OCI-LY3 (cell line): ENCODE measurements around the gene FRMD3.

Experiments used
- H2AFZ ChIP-seq: fragments of 200-600, 300-600 bp; shearing (Covaris generic); 2 replicates; pipeline ENCODE4 v1.6.0; 2014; ENCODE audit warnings: antibody characterized with exemption, low read depth, low read length
- H3K27ac ChIP-seq: fragments of 200-600, 300-600 bp; sonication (generic); 2 replicates; pipeline ENCODE4 v1.5.1; 2014; ENCODE audit warnings: mild to moderate bottlenecking, low read length, moderate library complexity, mixed read lengths
- H3K27me3 ChIP-seq: fragments of 200-600, 300-600 bp; sonication (generic); 2 replicates; pipeline ENCODE4 v1.6.1; 2014; ENCODE audit warnings: low read depth, low read length, mixed read lengths
- H3K36me3 ChIP-seq: fragments of 200-600, 300-600 bp; sonication (generic); replicated peaks from 2 replicates; pipeline ENCODE3; 2014; ENCODE audit warnings: low read depth, low read length, mixed read lengths
- H3K4me1 ChIP-seq: fragments of 300-600, 200-600 bp; sonication (generic); 2 replicates; pipeline ENCODE4 v1.6.1; 2014; ENCODE audit warnings: low read length, mixed read lengths
- H3K4me2 ChIP-seq: fragments of 200-600, 300-600 bp; sonication (generic); 2 replicates; pipeline ENCODE4 v1.6.1; 2014; ENCODE audit warnings: low read length, mixed read lengths
- H3K4me3 ChIP-seq: fragments of 300-600, 200-600 bp; sonication (generic); 2 replicates; pipeline ENCODE4 v1.5.1; 2014; ENCODE audit warnings: antibody characterized with exemption, mild to moderate bottlenecking, low read length, moderate library complexity
- H3K79me2 ChIP-seq: fragments of 300-600, 200-600 bp; shearing (Covaris generic); 2 replicates; pipeline ENCODE4 v1.6.1; 2014; ENCODE audit warnings: mild to moderate bottlenecking, low read length, mixed read lengths
- H3K9ac ChIP-seq: fragments of 300-600, 200-600 bp; shearing (Covaris generic); 2 replicates; pipeline ENCODE4 v1.6.0; 2014; ENCODE audit warnings: mild to moderate bottlenecking, low read length, moderate library complexity
- H3K9me3 ChIP-seq: fragments of 200-600, 300-600 bp; shearing (Covaris generic); 2 replicates; pipeline ENCODE4 v1.6.1; 2014; ENCODE audit warnings: low read length, mixed read lengths; ENCODE audit not compliant: insufficient read depth
- H4K20me1 ChIP-seq: fragments of 200-600, 300-600 bp; sonication (generic); 2 replicates; pipeline ENCODE4 v1.6.1; 2016; ENCODE audit warnings: low read length, mixed read lengths; ENCODE audit not compliant: insufficient read depth
- EZH2phosphoT487 ChIP-seq: fragments of 200-600 bp; shearing (Covaris generic); IDR thresholded peaks from 2 replicates; pipeline ENCODE4 v1.6.1; 2018; ENCODE audit warnings: antibody characterized with exemption, mixed run types, low read depth
- TF ChIP-seq, protein P1 (sequence below): fragments of 200-600, 300-600 bp; sonication (generic); IDR thresholded peaks from 2 replicates; pipeline ENCODE4 v1.5.1; 2014; ENCODE audit warnings: antibody characterized with exemption, low read length, low read depth

The FRMD3 gene

DNA sequence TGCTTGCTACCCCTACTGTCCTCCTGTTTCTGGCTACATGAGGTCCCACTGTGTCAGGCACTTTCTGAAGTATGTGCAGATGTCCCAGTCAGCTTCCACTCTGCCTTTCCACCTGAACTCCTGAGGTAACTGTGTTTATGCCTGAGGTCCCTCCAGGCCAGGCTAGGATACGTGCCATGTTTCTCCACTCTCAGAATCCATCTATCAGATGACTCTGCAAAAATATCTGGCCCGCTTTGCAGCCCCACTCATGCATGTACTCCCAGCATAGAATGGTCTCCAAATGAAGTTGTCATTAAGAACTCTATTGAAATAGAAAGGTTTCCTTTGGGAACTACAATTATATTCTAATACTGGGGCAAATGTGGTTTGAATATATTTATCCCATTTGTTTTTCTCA lies 243.4 kb downstream of the FRMD3 start:
- TF ChIP-seq, protein P1, sequence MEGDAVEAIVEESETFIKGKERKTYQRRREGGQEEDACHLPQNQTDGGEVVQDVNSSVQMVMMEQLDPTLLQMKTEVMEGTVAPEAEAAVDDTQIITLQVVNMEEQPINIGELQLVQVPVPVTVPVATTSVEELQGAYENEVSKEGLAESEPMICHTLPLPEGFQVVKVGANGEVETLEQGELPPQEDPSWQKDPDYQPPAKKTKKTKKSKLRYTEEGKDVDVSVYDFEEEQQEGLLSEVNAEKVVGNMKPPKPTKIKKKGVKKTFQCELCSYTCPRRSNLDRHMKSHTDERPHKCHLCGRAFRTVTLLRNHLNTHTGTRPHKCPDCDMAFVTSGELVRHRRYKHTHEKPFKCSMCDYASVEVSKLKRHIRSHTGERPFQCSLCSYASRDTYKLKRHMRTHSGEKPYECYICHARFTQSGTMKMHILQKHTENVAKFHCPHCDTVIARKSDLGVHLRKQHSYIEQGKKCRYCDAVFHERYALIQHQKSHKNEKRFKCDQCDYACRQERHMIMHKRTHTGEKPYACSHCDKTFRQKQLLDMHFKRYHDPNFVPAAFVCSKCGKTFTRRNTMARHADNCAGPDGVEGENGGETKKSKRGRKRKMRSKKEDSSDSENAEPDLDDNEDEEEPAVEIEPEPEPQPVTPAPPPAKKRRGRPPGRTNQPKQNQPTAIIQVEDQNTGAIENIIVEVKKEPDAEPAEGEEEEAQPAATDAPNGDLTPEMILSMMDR = no peak
- no peak for TF ChIP-seq EZH2phosphoT487

GRCh38 chr9:83291196-83291595 lies 247.0 kb downstream of the FRMD3 start:
- TF ChIP-seq, protein P1 = no peak
- TF ChIP-seq EZH2phosphoT487 = no peak
- Histone ChIP-seq H3K9ac (no peak overlapping the region), H3K27ac (no peak overlapping the region), H3K79me2 (no peaks in the 10 kb centered on the region), H3K4me2 (no peak overlapping the region), H2AFZ (no peak overlapping the region), H3K4me1 (0 out of 2 replicates have a peak, but pooled peaks cover under 1% of the 10 kb centered on the region), H3K36me3 (no peaks in the 10 kb centered on the region), H3K4me3 (no peak overlapping the region), H3K27me3 (no peaks in the 10 kb centered on the region), H3K9me3 (no peaks in the 10 kb centered on the region), H4K20me1 (0 out of 2 replicates have a peak, but pooled peaks cover 4% of the 10 kb centered on the region)

More for the DNA sequence above, 243.4 kb downstream of the FRMD3 start:
- Histone ChIP-seq H3K9me3 (no peaks in the 10 kb centered on the region), H4K20me1 (peaks cover 5% of the 10 kb centered on the region; the same call in 1 of the 2 replicates), H3K27me3 (no peaks in the 10 kb centered on the region), H3K4me1 (0 out of 2 replicates have a peak, but pooled peaks cover 3% of the 10 kb centered on the region), H3K79me2 (no peaks in the 10 kb centered on the region), H3K4me2 (no peak overlapping the region), H3K4me3 (no peak overlapping the region), H3K9ac (no peak overlapping the region), H2AFZ (no peak overlapping the region), H3K27ac (no peak overlapping the region), H3K36me3 (peaks cover 14% of the 10 kb centered on the region)

- Histone ChIP-seq H3K79me2 (no peaks in the 10 kb centered on the region), H3K27me3 (no peaks in the 10 kb centered on the region), H3K4me1 (no peaks in the 10 kb centered on the region), H2AFZ (no peak overlapping the region), H4K20me1 (no peaks in the 10 kb centered on the region), H3K4me2 (no peak overlapping the region), H3K4me3 (no peak overlapping the region), H3K9me3 (no peaks in the 10 kb centered on the region), H3K27ac (no peak overlapping the region), H3K9ac (no peak overlapping the region), H3K36me3 (no peaks in the 10 kb centered on the region)
- no peak for TF ChIP-seq EZH2phosphoT487
- TF ChIP-seq, protein P1 = no peak
Observed at GRCh38 chr9:83290692-83291091, 247.5 kb downstream of the FRMD3 start.

- Histone ChIP-seq H3K27me3 (no peaks in the 10 kb centered on the region), H4K20me1 (no peaks in the 10 kb centered on the region), H3K9ac (no peak overlapping the region), H2AFZ (no peak overlapping the region), H3K4me2 (no peak overlapping the region), H3K27ac (no peak overlapping the region), H3K36me3 (peaks cover 3% of the 10 kb centered on the region), H3K79me2 (no peaks in the 10 kb centered on the region), H3K9me3 (no peaks in the 10 kb centered on the region), H3K4me1 (no peaks in the 10 kb centered on the region), H3K4me3 (no peak overlapping the region)
- TF ChIP-seq, protein P1 = no peak
- TF ChIP-seq EZH2phosphoT487 = no peak
Observed at GRCh38 chr9:83287021-83287420, 251.2 kb downstream of the FRMD3 start.
